ENCODE data around the gene CHST11.

GRCh38 chr12:104508752-104509446 is 52.2 kb downstream of the CHST11 start:
- TF ChIP-seq CTCF (IDR thresholded peaks at IDR 0.05) (no peak), EZH2 (IDR thresholded peaks at IDR 0.05) (no peak), EZH2phosphoT487 (IDR thresholded peaks at IDR 0.05) (no peak)

All from neural progenitor cell (in vitro differentiated cells).